AG09309 (cell line): ENCODE measurements around the gene BARX1.

Experiments
- DNase-seq: peaks from one replicate; pipeline ENCODE4 v3.0.0-alpha.2; 2010; ENCODE audit warnings: low read depth
- H3K4me3 ChIP-seq: 2 replicates; pipeline ENCODE4 v1.5.1; 2011; ENCODE audit warnings: mild to moderate bottlenecking, low read depth, low read length, moderate library complexity; ENCODE audit not compliant: control insufficient read depth
- CTCF ChIP-seq: IDR thresholded peaks from 2 replicates; pipeline ENCODE4 v1.5.1; 2011; ENCODE audit warnings: mild to moderate bottlenecking, low read depth, low read length, inconsistent platforms; ENCODE audit not compliant: insufficient read depth, control insufficient read depth; ENCODE audit errors: missing control alignments

BARX1 gene

DNA sequence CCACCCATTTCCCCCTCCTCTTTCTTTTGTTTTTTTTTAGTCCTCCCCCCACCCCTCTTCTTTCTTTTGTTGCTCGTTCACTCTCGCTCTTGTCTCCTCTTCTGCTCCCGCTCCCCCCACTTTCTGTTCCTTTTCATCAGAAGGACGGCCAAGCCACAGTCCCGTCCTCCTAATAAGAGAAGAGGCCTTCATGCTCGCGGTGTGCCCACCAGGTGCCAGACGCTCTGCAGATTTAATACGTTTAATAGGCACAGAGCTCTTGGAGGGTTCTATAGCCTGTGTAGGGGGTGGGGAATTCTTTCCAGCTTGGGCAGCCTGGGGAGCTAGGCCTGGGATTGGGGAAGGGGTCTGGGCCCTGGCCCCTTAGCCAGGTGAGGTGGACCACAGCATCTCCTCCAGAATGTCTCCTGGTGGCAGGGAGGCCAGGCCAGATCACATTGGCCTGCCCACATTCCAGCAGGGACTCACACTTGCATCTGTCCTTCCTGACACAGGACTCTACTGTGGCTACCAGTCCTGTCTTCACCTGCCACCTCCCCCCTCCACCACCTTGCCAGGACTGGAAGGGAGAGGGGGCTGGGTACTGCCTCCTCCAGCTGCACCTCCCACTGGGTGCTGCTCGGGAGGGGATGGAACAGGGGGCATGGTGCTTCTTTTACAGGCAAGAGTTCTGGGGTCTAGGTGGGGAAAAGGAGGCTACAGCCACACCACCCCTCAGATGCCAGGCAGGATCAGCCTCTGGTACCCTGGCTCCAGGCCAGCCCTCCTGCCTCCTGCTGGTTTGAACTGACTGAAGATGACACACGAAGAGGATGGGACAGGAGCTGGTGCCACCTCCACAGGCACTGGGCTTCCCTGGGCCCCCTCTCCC, 6.1 kb upstream of the BARX1 start:
- no peak for TF ChIP-seq CTCF
- no peak for DNase-seq
- H3K4me3 ChIP-seq: no peak overlapping the region

GRCh38 chr9:93960221-93960970, 5.2 kb upstream of the BARX1 start:
- no peak for TF ChIP-seq CTCF
- no peak overlapping the region for H3K4me3 ChIP-seq
- no peak for DNase-seq

DNA sequence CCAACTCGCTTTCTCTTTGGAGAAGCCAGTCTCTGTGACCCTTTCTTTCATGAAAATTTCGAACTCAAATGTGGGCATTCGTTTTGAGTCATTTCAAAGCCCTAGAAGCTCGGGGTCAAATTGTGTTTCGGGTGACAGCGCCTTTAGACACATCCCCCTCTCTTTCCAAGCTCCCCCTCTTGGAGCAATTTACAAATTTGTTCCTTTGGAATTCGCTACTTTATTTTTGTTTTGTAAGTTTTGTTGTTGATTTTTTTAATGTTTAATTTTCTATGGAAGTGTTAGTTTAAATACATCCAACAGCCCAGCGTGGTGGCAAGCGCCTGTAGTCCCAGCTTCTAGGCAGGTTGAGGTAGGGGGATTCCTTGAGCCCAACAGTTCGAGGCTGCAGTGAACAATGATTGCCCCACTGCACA, 4.6 kb upstream of the BARX1 start:
- no peak for DNase-seq
- no peak for TF ChIP-seq CTCF
- no peak overlapping the region for H3K4me3 ChIP-seq

GRCh38 chr9:93958819-93959682, 3.9 kb upstream of the BARX1 start:
- DNase-seq: no peak
- TF ChIP-seq CTCF: no peak
- no peak overlapping the region for H3K4me3 ChIP-seq

- no peak for DNase-seq
- no peak overlapping the region for H3K4me3 ChIP-seq
- TF ChIP-seq CTCF: no peak
Measured at GRCh38 chr9:93958121-93958818, 3.1 kb upstream of the BARX1 start.

DNA sequence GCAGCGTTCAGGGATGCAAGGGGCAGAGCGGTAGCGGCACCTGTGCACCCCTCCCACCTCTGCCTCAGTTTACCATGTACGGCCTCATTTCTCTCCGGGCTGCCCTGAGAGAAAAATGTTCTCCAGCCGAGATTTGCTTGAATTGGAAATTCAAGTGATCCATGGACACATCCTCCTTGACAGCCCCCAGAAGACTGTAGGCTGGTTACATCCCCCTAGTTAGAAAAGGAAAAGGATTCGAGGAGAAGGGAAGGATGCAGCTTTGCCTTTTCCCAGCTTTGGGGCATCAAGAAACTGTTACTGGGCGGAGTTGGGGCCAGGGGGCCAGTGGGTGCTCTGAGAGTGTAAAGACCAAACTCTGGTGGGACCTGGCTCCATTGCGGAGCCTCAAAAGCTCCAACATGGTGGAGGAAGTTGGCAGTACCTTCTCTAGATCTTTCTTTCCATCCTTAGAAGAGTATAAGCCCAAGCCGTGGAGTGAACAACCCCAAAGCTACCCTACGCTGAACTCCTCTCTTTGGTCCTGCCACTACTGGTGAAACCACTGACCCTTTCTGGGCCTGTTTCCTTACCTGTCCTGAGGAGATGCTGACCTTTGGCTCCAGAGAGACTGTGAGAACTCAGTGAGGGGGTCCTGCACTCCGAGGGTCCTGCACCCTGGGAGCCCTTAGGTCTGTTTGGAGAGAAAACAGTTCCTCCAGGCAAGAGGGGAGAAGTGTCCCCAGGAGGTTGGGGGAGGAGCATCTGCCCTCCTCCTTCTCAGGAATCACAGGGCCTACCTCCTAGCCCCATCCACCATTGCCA, 1.0 kb upstream of the BARX1 start:
- no peak for DNase-seq
- no peak overlapping the region for H3K4me3 ChIP-seq
- TF ChIP-seq CTCF: no peak
